A549 (cell line): ENCODE data around the gene MIS18A.

Experiments
- CHD4 ChIP-seq: fragments of 200-600 bp; sonication (generic); IDR thresholded peaks from 2 replicates; pipeline ENCODE4 v1.6.1; 2016; ENCODE audit warnings: antibody characterized with exemption, mild to moderate bottlenecking, borderline replicate concordance
- PHF8 ChIP-seq: fragments of 200-600 bp; sonication (generic); IDR thresholded peaks from 2 replicates; pipeline ENCODE4 v1.6.1; 2016; ENCODE audit warnings: low read depth, mild to moderate bottlenecking, antibody characterized with exemption, moderate library complexity, borderline replicate concordance
- POLR2A ChIP-seq: IDR thresholded peaks from 2 replicates; pipeline ENCODE4 v1.6.1; 2012; ENCODE audit warnings: mild to moderate bottlenecking, low read length
- ZSCAN20 ChIP-seq: fragments of 250-450 bp; sonication (Bioruptor Pico); IDR thresholded peaks from 2 replicates; pipeline ENCODE4 v1.8.0; 2022; ENCODE audit warnings: mild to moderate bottlenecking, moderate library complexity
- TF ChIP-seq, protein P1 (sequence below): fragments of >200 bp; sonication (Bioruptor Twin); formaldehyde crosslinking; IDR thresholded peaks from 3 replicates; pipeline ENCODE4 v1.6.1; 2016
- TF ChIP-seq, protein P2 (sequence below): fragments of >200 bp; sonication (Bioruptor Twin); formaldehyde crosslinking; IDR thresholded peaks from 3 replicates; pipeline ENCODE4 v1.5.1; 2016

DNA sequence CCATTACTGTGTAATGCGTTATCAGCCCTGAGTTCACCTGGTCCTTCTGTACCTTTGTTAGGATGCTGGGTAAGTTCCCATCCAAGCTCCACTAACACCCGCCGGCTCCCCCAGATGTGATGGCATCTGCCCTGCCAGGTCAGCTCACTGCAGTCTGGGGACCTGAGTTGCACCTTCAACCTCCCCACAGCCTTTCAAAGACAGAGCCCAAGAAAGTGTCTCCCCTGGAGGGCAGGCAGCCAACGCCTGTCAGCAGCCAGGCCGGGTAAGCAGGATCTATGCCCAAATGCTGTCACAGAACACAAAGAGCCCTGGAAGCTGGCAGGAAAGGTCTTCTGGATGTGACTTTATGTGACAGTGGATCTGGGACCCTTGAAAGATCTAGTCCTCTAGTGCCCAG lies 33.5 kb upstream of the MIS18A start:
- TF ChIP-seq ZSCAN20 (CRISPR knock-in tag): no peak
- TF ChIP-seq, protein P1, sequence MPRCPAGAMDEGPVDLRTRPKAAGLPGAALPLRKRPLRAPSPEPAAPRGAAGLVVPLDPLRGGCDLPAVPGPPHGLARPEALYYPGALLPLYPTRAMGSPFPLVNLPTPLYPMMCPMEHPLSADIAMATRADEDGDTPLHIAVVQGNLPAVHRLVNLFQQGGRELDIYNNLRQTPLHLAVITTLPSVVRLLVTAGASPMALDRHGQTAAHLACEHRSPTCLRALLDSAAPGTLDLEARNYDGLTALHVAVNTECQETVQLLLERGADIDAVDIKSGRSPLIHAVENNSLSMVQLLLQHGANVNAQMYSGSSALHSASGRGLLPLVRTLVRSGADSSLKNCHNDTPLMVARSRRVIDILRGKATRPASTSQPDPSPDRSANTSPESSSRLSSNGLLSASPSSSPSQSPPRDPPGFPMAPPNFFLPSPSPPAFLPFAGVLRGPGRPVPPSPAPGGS: no peak
- TF ChIP-seq, protein P2, sequence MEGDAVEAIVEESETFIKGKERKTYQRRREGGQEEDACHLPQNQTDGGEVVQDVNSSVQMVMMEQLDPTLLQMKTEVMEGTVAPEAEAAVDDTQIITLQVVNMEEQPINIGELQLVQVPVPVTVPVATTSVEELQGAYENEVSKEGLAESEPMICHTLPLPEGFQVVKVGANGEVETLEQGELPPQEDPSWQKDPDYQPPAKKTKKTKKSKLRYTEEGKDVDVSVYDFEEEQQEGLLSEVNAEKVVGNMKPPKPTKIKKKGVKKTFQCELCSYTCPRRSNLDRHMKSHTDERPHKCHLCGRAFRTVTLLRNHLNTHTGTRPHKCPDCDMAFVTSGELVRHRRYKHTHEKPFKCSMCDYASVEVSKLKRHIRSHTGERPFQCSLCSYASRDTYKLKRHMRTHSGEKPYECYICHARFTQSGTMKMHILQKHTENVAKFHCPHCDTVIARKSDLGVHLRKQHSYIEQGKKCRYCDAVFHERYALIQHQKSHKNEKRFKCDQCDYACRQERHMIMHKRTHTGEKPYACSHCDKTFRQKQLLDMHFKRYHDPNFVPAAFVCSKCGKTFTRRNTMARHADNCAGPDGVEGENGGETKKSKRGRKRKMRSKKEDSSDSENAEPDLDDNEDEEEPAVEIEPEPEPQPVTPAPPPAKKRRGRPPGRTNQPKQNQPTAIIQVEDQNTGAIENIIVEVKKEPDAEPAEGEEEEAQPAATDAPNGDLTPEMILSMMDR: no peak
- TF ChIP-seq CHD4: no peak
- TF ChIP-seq PHF8: no peak
- no peak for TF ChIP-seq POLR2A
